IMR-90 (cell line): ENCODE data around the gene COPS7B.
A peak's percentile ranks its signal among the peaks of the same experiment; 100 is the strongest.

ENCODE experiments used
- BHLHE40 ChIP-seq: fragments of 150-350 bp; IDR thresholded peaks from 2 replicates; pipeline ENCODE4 v1.6.1; 2016; ENCODE audit warnings: mild to moderate bottlenecking, low read depth, low read length
- CEBPB ChIP-seq: IDR thresholded peaks from 2 replicates; pipeline ENCODE4 v1.6.1; 2012; ENCODE audit warnings: low read depth, low read length, improper control_type of control experiment
- CHD1 ChIP-seq: IDR thresholded peaks from 2 replicates; pipeline ENCODE4 v1.6.1; 2012; ENCODE audit warnings: low read depth, low read length, improper control_type of control experiment
- CTCF ChIP-seq: conservative IDR thresholded peaks from 2 replicates; pipeline ENCODE4 v1.5.1; 2012; ENCODE audit warnings: mild to moderate bottlenecking, low read depth, low read length, improper control_type of control experiment
- ELK1 ChIP-seq: fragments of 150-350 bp; IDR thresholded peaks from 2 replicates; pipeline ENCODE4 v1.6.1; 2016; ENCODE audit warnings: low read depth, mild to moderate bottlenecking, low read length, moderate library complexity, borderline replicate concordance
- MAFK ChIP-seq: IDR thresholded peaks from 2 replicates; pipeline ENCODE4 v1.6.1; 2012; ENCODE audit warnings: low read depth, low read length, improper control_type of control experiment
- MXI1 ChIP-seq: IDR thresholded peaks from 2 replicates; pipeline ENCODE4 v1.6.1; 2012; ENCODE audit warnings: low read depth, mild to moderate bottlenecking, low read length, moderate library complexity, borderline replicate concordance
- POLR2A ChIP-seq: IDR thresholded peaks from 2 replicates; pipeline ENCODE4 v1.6.1; 2012; ENCODE audit warnings: mild to moderate bottlenecking, low read depth, low read length
- RAD21 ChIP-seq: IDR thresholded peaks from 2 replicates; pipeline ENCODE4 v1.6.1; 2012; ENCODE audit warnings: low read length, improper control_type of control experiment
- RFX5 ChIP-seq: IDR thresholded peaks from 2 replicates; pipeline ENCODE4 v1.8.0; 2012; ENCODE audit warnings: low read depth, mild to moderate bottlenecking, low read length, moderate library complexity
- USF2 ChIP-seq: fragments of 150-350 bp; IDR thresholded peaks from 2 replicates; pipeline ENCODE4 v1.6.1; 2017; ENCODE audit warnings: mild to moderate bottlenecking, antibody characterized with exemption, low read length, low read depth

GRCh38 chr2:231780909-231781797 lies 5.1 kb upstream of the COPS7B start, which contains the start of gene PDE6D:
- TF ChIP-seq POLR2A (peak; percentile 69; the same call in 1 of the 2 replicates), CTCF (no peak), USF2 (no peak), CEBPB (no peak), MXI1 (0 out of 2 replicates have a peak, but pooled peaks have one; percentile 42), CHD1 (no peak), BHLHE40 (no peak), RAD21 (no peak), RFX5 (no peak), ELK1 (no peak), MAFK (no peak)
